Panc1 (cell line): ENCODE measurements around the gene GOLGA8R.
"Not testable (repeated sequence)": the region's sequence is repeated elsewhere in the genome, so short reads cannot be mapped to it uniquely, and the experiment has no call there.

ENCODE experiments used
- POLR2AphosphoS5 ChIP-seq: IDR thresholded peaks from 2 replicates; pipeline ENCODE4 v1.6.1; 2012; ENCODE audit warnings: mild to moderate bottlenecking, low read depth, low read length, moderate library complexity
- REST ChIP-seq, 2 experiments: IDR thresholded peaks; 2 replicates each; pipeline ENCODE4 v1.6.1; 2011 to 2012; ENCODE audit warnings: low read depth in 2 of 2, control low read depth in 1 of 2, low read length in 1 of 2, mild to moderate bottlenecking in 1 of 2, moderate library complexity in 1 of 2; ENCODE audit not compliant: insufficient read depth in 1 of 2
- TCF7L2 ChIP-seq: IDR thresholded peaks from 2 replicates; pipeline ENCODE4 v1.6.1; 2011; ENCODE audit warnings: mild to moderate bottlenecking, low read depth, low read length, inconsistent platforms
- TF ChIP-seq, protein P1 (sequence below): fragments of 450-650 bp; IDR thresholded peaks from 2 replicates; pipeline ENCODE4 v1.5.1; 2017; ENCODE audit warnings: mild to moderate bottlenecking

DNA sequence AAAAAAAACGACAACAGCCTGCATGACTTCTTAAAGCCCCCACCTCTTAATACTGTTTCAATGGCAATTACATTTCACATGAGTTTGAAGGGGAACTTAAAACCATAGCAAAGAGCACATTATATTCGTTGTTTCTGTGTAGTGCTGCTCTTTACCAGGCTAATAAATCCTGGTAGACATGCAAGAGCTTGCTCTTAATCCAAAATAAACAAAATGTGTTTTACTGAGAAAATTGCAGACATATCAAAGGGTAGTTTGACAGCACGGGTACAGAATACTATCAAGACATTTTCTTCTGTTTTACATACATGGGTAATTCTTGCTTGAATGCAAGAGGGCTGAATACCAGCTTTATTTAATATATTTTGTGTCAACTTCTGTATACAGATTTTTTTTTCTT lies 24.3 kb upstream of the GOLGA8R start:
- TF ChIP-seq, protein P1, sequence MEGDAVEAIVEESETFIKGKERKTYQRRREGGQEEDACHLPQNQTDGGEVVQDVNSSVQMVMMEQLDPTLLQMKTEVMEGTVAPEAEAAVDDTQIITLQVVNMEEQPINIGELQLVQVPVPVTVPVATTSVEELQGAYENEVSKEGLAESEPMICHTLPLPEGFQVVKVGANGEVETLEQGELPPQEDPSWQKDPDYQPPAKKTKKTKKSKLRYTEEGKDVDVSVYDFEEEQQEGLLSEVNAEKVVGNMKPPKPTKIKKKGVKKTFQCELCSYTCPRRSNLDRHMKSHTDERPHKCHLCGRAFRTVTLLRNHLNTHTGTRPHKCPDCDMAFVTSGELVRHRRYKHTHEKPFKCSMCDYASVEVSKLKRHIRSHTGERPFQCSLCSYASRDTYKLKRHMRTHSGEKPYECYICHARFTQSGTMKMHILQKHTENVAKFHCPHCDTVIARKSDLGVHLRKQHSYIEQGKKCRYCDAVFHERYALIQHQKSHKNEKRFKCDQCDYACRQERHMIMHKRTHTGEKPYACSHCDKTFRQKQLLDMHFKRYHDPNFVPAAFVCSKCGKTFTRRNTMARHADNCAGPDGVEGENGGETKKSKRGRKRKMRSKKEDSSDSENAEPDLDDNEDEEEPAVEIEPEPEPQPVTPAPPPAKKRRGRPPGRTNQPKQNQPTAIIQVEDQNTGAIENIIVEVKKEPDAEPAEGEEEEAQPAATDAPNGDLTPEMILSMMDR, result not testable (repeated sequence)
- TF ChIP-seq REST (IDR thresholded peaks at IDR 0.05; ENCODE audit: insufficient read depth in 1 of 2, low read depth in 2 of 2, low read length in 1 of 2); POLR2AphosphoS5; TCF7L2: not testable (repeated sequence)
